ENCODE results near the gene PRKAG2. TPM values are rescaled to one million over a fixed set of nuclear protein-coding genes. Genes with fewer than 3 reads are reported as not detected.
"Not testable (repeated sequence)": the region's sequence is repeated elsewhere in the genome, so short reads cannot be mapped to it uniquely, and the experiment has no call there.

The PRKAG2 gene
- total RNA-seq, 2 donors from 2014 or later = 41.3 to 51.8 TPM

GRCh38 chr7:151844071-151844824, 32.7 kb downstream of the PRKAG2 start:
- Mint-ChIP-seq H3K4me1 (peaks cover 6% of the 10 kb centered on the region), H3K36me3 (ENCODE audit: low read depth) (no peaks in the 10 kb centered on the region), H3K4me3 (no peak overlapping the region), H3K27me3 (no peaks in the 10 kb centered on the region), H3K27ac (no peak overlapping the region)
- no peaks in the 10 kb centered on the region for H3K9me3 ChIP-seq (ENCODE audit: control insufficient read depth, low read length, poor library complexity, severe bottlenecking)
- DNase-seq (no peak), ATAC-seq (no peak)

GRCh38 chr7:151843181-151843580, 33.7 kb downstream of the PRKAG2 start:
- Mint-ChIP-seq H3K4me1 (peaks cover 7% of the 10 kb centered on the region), H3K36me3 (ENCODE audit: low read depth) (no peaks in the 10 kb centered on the region), H3K27me3 (no peaks in the 10 kb centered on the region), H3K4me3 (no peak overlapping the region), H3K27ac (no peak overlapping the region)
- ATAC-seq = no peak
- H3K9me3 ChIP-seq (ENCODE audit: control insufficient read depth, low read length, poor library complexity, severe bottlenecking) = no peaks in the 10 kb centered on the region
- DNase-seq = no peak

- H3K4me1 Mint-ChIP-seq; H3K27me3 Mint-ChIP-seq; H3K4me3 Mint-ChIP-seq; H3K9me3 ChIP-seq (ENCODE audit: control insufficient read depth, low read length, poor library complexity, severe bottlenecking); H3K27ac Mint-ChIP-seq; H3K36me3 Mint-ChIP-seq (ENCODE audit: low read depth); ATAC-seq; DNase-seq: not testable (repeated sequence)
Measured at GRCh38 chr7:151841395-151842051, 35.4 kb downstream of the PRKAG2 start.

GRCh38 chr7:151840088-151840910, 36.6 kb downstream of the PRKAG2 start:
- no peaks in the 10 kb centered on the region for H3K27me3 Mint-ChIP-seq
- H3K4me1 Mint-ChIP-seq = peaks cover 12% of the 10 kb centered on the region
- no peak for DNase-seq
- ATAC-seq = no peak
- H3K9me3 ChIP-seq (ENCODE audit: control insufficient read depth, low read length, poor library complexity, severe bottlenecking) = no peaks in the 10 kb centered on the region
- no peak overlapping the region for H3K27ac Mint-ChIP-seq
- no peaks in the 10 kb centered on the region for H3K36me3 Mint-ChIP-seq (ENCODE audit: low read depth)
- no peak overlapping the region for H3K4me3 Mint-ChIP-seq

GRCh38 chr7:151839451-151839921, 37.4 kb downstream of the PRKAG2 start:
- Mint-ChIP-seq H3K27me3 (no peaks in the 10 kb centered on the region), H3K4me3 (peak overlapping the region; percentile 43), H3K36me3 (ENCODE audit: low read depth) (no peaks in the 10 kb centered on the region), H3K27ac (peak overlapping the region; percentile 4), H3K4me1 (peaks cover 14% of the 10 kb centered on the region)
- no peaks in the 10 kb centered on the region for H3K9me3 ChIP-seq (ENCODE audit: control insufficient read depth, low read length, poor library complexity, severe bottlenecking)
- DNase-seq = no peak
- ATAC-seq = peak; percentile 18

GRCh38 chr7:151838861-151839381, 38.0 kb downstream of the PRKAG2 start:
- no peaks in the 10 kb centered on the region for H3K36me3 Mint-ChIP-seq (ENCODE audit: low read depth)
- no peaks in the 10 kb centered on the region for H3K9me3 ChIP-seq (ENCODE audit: control insufficient read depth, low read length, poor library complexity, severe bottlenecking)
- peaks cover 20% of the 10 kb centered on the region for H3K4me1 Mint-ChIP-seq
- peak overlapping the region; percentile 4 for H3K27ac Mint-ChIP-seq
- ATAC-seq = peak; percentile 76
- DNase-seq = no peak
- H3K27me3 Mint-ChIP-seq = no peaks in the 10 kb centered on the region
- peak overlapping the region; percentile 43 for H3K4me3 Mint-ChIP-seq

- H3K27me3 Mint-ChIP-seq = no peaks in the 10 kb centered on the region
- DNase-seq = no peak
- H3K4me1 Mint-ChIP-seq = peaks cover 24% of the 10 kb centered on the region
- no peaks in the 10 kb centered on the region for H3K9me3 ChIP-seq (ENCODE audit: control insufficient read depth, low read length, poor library complexity, severe bottlenecking)
- H3K27ac Mint-ChIP-seq = peak overlapping the region; percentile 5
- H3K36me3 Mint-ChIP-seq (ENCODE audit: low read depth) = no peaks in the 10 kb centered on the region
- no peak for ATAC-seq
- H3K4me3 Mint-ChIP-seq = no peak overlapping the region
Measured at GRCh38 chr7:151838072-151838471, 38.8 kb downstream of the PRKAG2 start.

GRCh38 chr7:151837285-151838042, 39.5 kb downstream of the PRKAG2 start:
- H3K36me3 Mint-ChIP-seq (ENCODE audit: low read depth) = no peaks in the 10 kb centered on the region
- ATAC-seq (no peak), DNase-seq (no peak)
- H3K4me1 Mint-ChIP-seq = peaks cover 28% of the 10 kb centered on the region
- H3K9me3 ChIP-seq (ENCODE audit: control insufficient read depth, low read length, poor library complexity, severe bottlenecking) = no peaks in the 10 kb centered on the region
- peak overlapping the region; percentile 69 for H3K27ac Mint-ChIP-seq
- no peak overlapping the region for H3K4me3 Mint-ChIP-seq
- H3K27me3 Mint-ChIP-seq = no peaks in the 10 kb centered on the region

- ATAC-seq (no peak), DNase-seq (no peak)
- no peaks in the 10 kb centered on the region for H3K36me3 Mint-ChIP-seq (ENCODE audit: low read depth)
- H3K27me3 Mint-ChIP-seq = no peaks in the 10 kb centered on the region
- no peak overlapping the region for H3K4me3 Mint-ChIP-seq
- H3K27ac Mint-ChIP-seq = peak overlapping the region; percentile 69
- peaks cover 28% of the 10 kb centered on the region for H3K4me1 Mint-ChIP-seq
- no peaks in the 10 kb centered on the region for H3K9me3 ChIP-seq (ENCODE audit: control insufficient read depth, low read length, poor library complexity, severe bottlenecking)
Measured at GRCh38 chr7:151836927-151837205, 40.0 kb downstream of the PRKAG2 start.

- Mint-ChIP-seq H3K4me3 (no peak overlapping the region), H3K36me3 (ENCODE audit: low read depth) (no peaks in the 10 kb centered on the region), H3K4me1 (peaks cover 28% of the 10 kb centered on the region), H3K27me3 (no peaks in the 10 kb centered on the region), H3K27ac (peak overlapping the region; percentile 69)
- H3K9me3 ChIP-seq (ENCODE audit: control insufficient read depth, low read length, poor library complexity, severe bottlenecking) = no peaks in the 10 kb centered on the region
- ATAC-seq = no peak
- no peak for DNase-seq
Measured at GRCh38 chr7:151836191-151836926, 40.6 kb downstream of the PRKAG2 start.

GRCh38 chr7:151835636-151836035, 41.3 kb downstream of the PRKAG2 start:
- no peak for ATAC-seq
- no peaks in the 10 kb centered on the region for H3K27me3 Mint-ChIP-seq
- H3K9me3 ChIP-seq (ENCODE audit: control insufficient read depth, low read length, poor library complexity, severe bottlenecking) = no peaks in the 10 kb centered on the region
- H3K4me3 Mint-ChIP-seq = no peak overlapping the region
- no peak overlapping the region for H3K27ac Mint-ChIP-seq
- peaks cover 28% of the 10 kb centered on the region for H3K4me1 Mint-ChIP-seq
- no peaks in the 10 kb centered on the region for H3K36me3 Mint-ChIP-seq (ENCODE audit: low read depth)
- DNase-seq = no peak

- H3K27ac Mint-ChIP-seq = no peak overlapping the region
- peak; percentile 61 for ATAC-seq
Measured at GRCh38 chr7:151834271-151835035, 42.5 kb downstream of the PRKAG2 start.

More at GRCh38 chr7:151834271-151835035, 42.5 kb downstream of the PRKAG2 start:
- Mint-ChIP-seq H3K36me3 (ENCODE audit: low read depth) (no peaks in the 10 kb centered on the region), H3K4me1 (peaks cover 24% of the 10 kb centered on the region), H3K4me3 (peak overlapping the region; percentile 7), H3K27me3 (no peaks in the 10 kb centered on the region)
- H3K9me3 ChIP-seq (ENCODE audit: control insufficient read depth, low read length, poor library complexity, severe bottlenecking) = no peaks in the 10 kb centered on the region
- DNase-seq = no peak

Data from T-helper 17 cell (primary cell).